CD14-positive monocyte (primary cell): ENCODE data around the gene NARS2. TPM values are rescaled to one million over a fixed set of nuclear protein-coding genes. Genes with fewer than 3 reads are reported as not detected.

Source experiments
- DNase-seq, 3 donors: peaks; one replicate each; pipeline ENCODE4 v3.0.0-alpha.2; 2011 to 2022
- H2AFZ ChIP-seq: 2 replicates; pipeline ENCODE4 v1.6.0; 2012; ENCODE audit warnings: mild to moderate bottlenecking, low read depth, low read length, inconsistent platforms; ENCODE audit not compliant: insufficient read depth, poor library complexity, severe bottlenecking
- H3K27ac ChIP-seq, 2 donors: 1 replicate in 1 of 2; 2 replicates in 1 of 2; pipeline ENCODE4 v1.5.1; 2012 to 2013; ENCODE audit warnings: low read length in 2 of 2, control low read depth in 1 of 2, inconsistent platforms in 1 of 2, low read depth in 1 of 2, mild to moderate bottlenecking in 1 of 2
- H3K27me3 ChIP-seq, 2 donors: one replicate each; pipeline versions ENCODE4 v1.6.0 to v1.6.1; 2011 to 2013; ENCODE audit warnings: low read length in 2 of 2; ENCODE audit not compliant: control insufficient read depth in 2 of 2, insufficient read depth in 2 of 2
- H3K36me3 ChIP-seq, 2 donors: replicated peaks in 1 of 2; 1 replicate in 1 of 2; 2 replicates in 1 of 2; pipeline versions ENCODE4 v1.5.1 to v1.6.1; 2012 to 2013; ENCODE audit warnings: low read length in 2 of 2, control low read depth in 1 of 2, inconsistent platforms in 1 of 2, mild to moderate bottlenecking in 1 of 2; ENCODE audit not compliant: insufficient read depth in 2 of 2, control insufficient read depth in 1 of 2
- H3K4me1 ChIP-seq, 2 donors: 1 replicate in 1 of 2; 2 replicates in 1 of 2; pipeline versions ENCODE4 v1.5.1 to v1.6.1; 2012 to 2013; ENCODE audit warnings: low read length in 2 of 2, control low read depth in 1 of 2, inconsistent platforms in 1 of 2, mild to moderate bottlenecking in 1 of 2, moderate library complexity in 1 of 2; ENCODE audit not compliant: insufficient read depth in 2 of 2, control insufficient read depth in 1 of 2
- H3K4me2 ChIP-seq: replicated peaks from 2 replicates; pipeline ENCODE3; 2012; ENCODE audit warnings: low read length, moderate library complexity, mild to moderate bottlenecking; ENCODE audit not compliant: poor library complexity, severe bottlenecking; ENCODE audit errors: extremely low read depth
- H3K4me3 ChIP-seq, 3 experiments: fragments of 200-600 bp in 1 of 3; sonication (generic) in 1 of 3; replicated peaks in 1 of 3; 1 replicate in 2 of 3; 2 replicates in 1 of 3; pipeline ENCODE4 v1.5.1; 2011 to 2013; ENCODE audit warnings: low read length in 3 of 3, mild to moderate bottlenecking in 3 of 3, control low read depth in 2 of 3, low read depth in 2 of 3, inconsistent platforms in 1 of 3, moderate library complexity in 1 of 3
- H3K79me2 ChIP-seq: 2 replicates; pipeline ENCODE4 v1.6.0; 2012; ENCODE audit warnings: mild to moderate bottlenecking, control low read depth, inconsistent platforms, low read length, moderate library complexity; ENCODE audit not compliant: insufficient read depth
- H3K9ac ChIP-seq: 2 replicates; pipeline ENCODE4 v1.6.0; 2017; ENCODE audit warnings: low read length, mild to moderate bottlenecking; ENCODE audit not compliant: insufficient read depth, poor library complexity, severe bottlenecking
- H3K9me3 ChIP-seq, 2 donors: replicated peaks in 1 of 2; 1 replicate in 1 of 2; 2 replicates in 1 of 2; pipeline versions ENCODE4 v1.5.1 to v1.6.1; 2012 to 2013; ENCODE audit warnings: low read length in 2 of 2, control low read depth in 1 of 2; ENCODE audit not compliant: control insufficient read depth in 1 of 2, insufficient read depth in 1 of 2
- H4K20me1 ChIP-seq: 2 replicates; pipeline ENCODE4 v1.6.0; 2012; ENCODE audit warnings: mild to moderate bottlenecking, low read length, control low read depth, moderate library complexity; ENCODE audit not compliant: insufficient read depth
- H3K27ac Mint-ChIP-seq, 7 donors: one replicate each; pipeline ENCODE4 v1.8.0; 2020; ENCODE audit warnings: mild to moderate bottlenecking in 7 of 7, mixed read lengths in 7 of 7, moderate library complexity in 6 of 7, inconsistent platforms in 2 of 7
- H3K27me3 Mint-ChIP-seq, 3 donors: one replicate each; pipeline ENCODE4 v1.8.0; 2021 to 2022; ENCODE audit warnings: low read depth in 3 of 3, mild to moderate bottlenecking in 3 of 3, mixed read lengths in 3 of 3, moderate library complexity in 3 of 3, inconsistent platforms in 1 of 3
- H3K36me3 Mint-ChIP-seq, 2 donors: one replicate each; pipeline ENCODE4 v1.8.0; 2020; ENCODE audit warnings: mixed read lengths in 2 of 2, inconsistent platforms in 1 of 2, mild to moderate bottlenecking in 1 of 2
- H3K4me1 Mint-ChIP-seq: one replicate; pipeline ENCODE4 v1.8.0; 2020; ENCODE audit warnings: mild to moderate bottlenecking, mixed read lengths
- H3K4me3 Mint-ChIP-seq, 2 donors: one replicate each; pipeline ENCODE4 v1.8.0; 2020; ENCODE audit warnings: mild to moderate bottlenecking in 2 of 2, mixed read lengths in 2 of 2, moderate library complexity in 1 of 2
- H3K9me3 Mint-ChIP-seq, 7 donors: one replicate each; pipeline ENCODE4 v1.8.0; 2020 to 2022; ENCODE audit warnings: mixed read lengths in 7 of 7, mild to moderate bottlenecking in 6 of 7, moderate library complexity in 6 of 7, inconsistent platforms in 2 of 7
- CTCF ChIP-seq: fragments of 200-600 bp; IDR thresholded peaks from one replicate; pipeline ENCODE4 v1.8.0; 2022; ENCODE audit warnings: antibody characterized with exemption, mild to moderate bottlenecking
- WGBS: methylation state at CpG from one replicate; pipeline ENCODE4 v1.1.5; 2013; ENCODE audit warnings: missing lambda C conversion rate; ENCODE audit not compliant: insufficient coverage; 5-methylcytosine and 5-hydroxymethylcytosine counted together
- intact Hi-C, 2 donors: fragments of 100-400 bp; cut with micrococcal nuclease; formaldehyde crosslinking; loops; one replicate each; pipeline versions ENCODE4 v1.15.0 to v1.15.1; 2023
- polyA plus RNA-seq, 3 donors: library from polyadenylated mRNA; depleted of rRNA in 1 of 3; unstranded in 2 of 3; stranded (reverse) in 1 of 3; fragments of 300-500 nt in 2 of 3; fragments of >200 nt in 1 of 3; fragmentation: Illumina TruSeq in 2 of 3; gene quantifications; 1 replicate in 2 of 3; 2 replicates in 1 of 3; pipeline ENCODE4 v1.2.3, GENCODE V29; 2012 to 2021

Gene NARS2
- polyA plus RNA-seq, 3 donors = 4.3 to 6.6 (median 4.9) TPM

- Mint-ChIP-seq H3K4me1 (peaks cover 56% of the 10 kb centered on the region), H3K27ac (no peak overlapping the region), H3K27me3 (no peaks in the 10 kb centered on the region), H3K4me3 (no peak overlapping the region), H3K36me3 (peaks cover 0 to 5% of the 10 kb centered on the region in 2 donors), H3K9me3 (peaks cover 0 to 2% (median 0%) of the 10 kb centered on the region in 7 donors)
- no peak overlapping the region for H3K4me3 ChIP-seq
- no peak for DNase-seq
- no peak overlapping the region for H3K27ac ChIP-seq
- no peak for TF ChIP-seq CTCF
- H3K36me3 ChIP-seq = no peaks in the 10 kb centered on the region
- H2AFZ ChIP-seq = no peak overlapping the region
- H3K9ac ChIP-seq = no peak overlapping the region
- H3K9me3 ChIP-seq = no peaks in the 10 kb centered on the region
- no peaks in the 10 kb centered on the region for H3K79me2 ChIP-seq
- peaks cover 51 to 56% of the 10 kb centered on the region in 2 donors for H3K4me1 ChIP-seq
- H3K27me3 ChIP-seq = no peaks in the 10 kb centered on the region
- intact Hi-C loops = loop anchor here in 1 of 2 donors (5.0 kb wide), 1 partner anchor 137 kb away; no protein-coding TSS in a partner anchor
- no peaks in the 10 kb centered on the region for H4K20me1 ChIP-seq
- no peak overlapping the region for H3K4me2 ChIP-seq
Measured at GRCh38 chr11:78429209-78429608, 145.5 kb downstream of the NARS2 start.

GRCh38 chr11:78428773-78429172 lies 145.9 kb downstream of the NARS2 start:
- H3K4me1 Mint-ChIP-seq = peaks cover 60% of the 10 kb centered on the region

More at GRCh38 chr11:78428773-78429172, 145.9 kb downstream of the NARS2 start:
- no peak for TF ChIP-seq CTCF
- Mint-ChIP-seq H3K4me3 (no peak overlapping the region), H3K9me3 (peaks cover 0 to 2% (median 0%) of the 10 kb centered on the region in 7 donors), H3K36me3 (peaks cover 0 to 6% of the 10 kb centered on the region in 2 donors), H3K27me3 (peaks cover 0 to 2% (median 0%) of the 10 kb centered on the region in 3 donors), H3K27ac (peak overlapping the region; percentile 98 to 99 (median 98))
- Histone ChIP-seq H3K9ac (no peak overlapping the region), H3K36me3 (no peaks in the 10 kb centered on the region), H3K27ac (peak overlapping the region in 1 of 2 donors; percentile 95), H3K4me1 (peaks cover 55 to 61% of the 10 kb centered on the region in 2 donors), H2AFZ (no peak overlapping the region), H3K27me3 (no peaks in the 10 kb centered on the region), H3K4me3 (no peak overlapping the region), H3K9me3 (no peaks in the 10 kb centered on the region), H3K4me2 (peak overlapping the region; percentile 80), H3K79me2 (no peaks in the 10 kb centered on the region), H4K20me1 (no peaks in the 10 kb centered on the region)
- intact Hi-C loops = loop anchor here in 1 of 2 donors (5.0 kb wide), 1 partner anchor 136 kb away; no protein-coding TSS in a partner anchor
- no peak for DNase-seq
- WGBS = no CpG with 5 or more reads among the region's 3 CpGs
